Activated naive CD4-positive, alpha-beta T cell treated with anti-CD3 and anti-CD28 coated beads, Interleukin-2, amount 50 U/mL, for 24 hours (primary cell): ENCODE results near the gene PRPSAP1.
"Not testable (repeated sequence)": the region's sequence is repeated elsewhere in the genome, so short reads cannot be mapped to it uniquely, and the experiment has no call there.

ENCODE experiments used
- H3K27ac Mint-ChIP-seq: one replicate; pipeline ENCODE4 v1.8.0; 2021; ENCODE audit warnings: mild to moderate bottlenecking, mixed read lengths
- H3K27me3 Mint-ChIP-seq: one replicate; pipeline ENCODE4 v1.8.0; 2021; ENCODE audit warnings: mixed read lengths
- H3K36me3 Mint-ChIP-seq: one replicate; pipeline ENCODE4 v1.8.0; 2021; ENCODE audit warnings: mixed read lengths
- H3K4me1 Mint-ChIP-seq: one replicate; pipeline ENCODE4 v1.8.0; 2021; ENCODE audit warnings: mixed read lengths
- H3K4me3 Mint-ChIP-seq: one replicate; pipeline ENCODE4 v1.8.0; 2021; ENCODE audit warnings: mild to moderate bottlenecking, mixed read lengths
- H3K9me3 Mint-ChIP-seq: one replicate; pipeline ENCODE4 v1.8.0; 2021; ENCODE audit warnings: mixed read lengths

The PRPSAP1 gene

DNA sequence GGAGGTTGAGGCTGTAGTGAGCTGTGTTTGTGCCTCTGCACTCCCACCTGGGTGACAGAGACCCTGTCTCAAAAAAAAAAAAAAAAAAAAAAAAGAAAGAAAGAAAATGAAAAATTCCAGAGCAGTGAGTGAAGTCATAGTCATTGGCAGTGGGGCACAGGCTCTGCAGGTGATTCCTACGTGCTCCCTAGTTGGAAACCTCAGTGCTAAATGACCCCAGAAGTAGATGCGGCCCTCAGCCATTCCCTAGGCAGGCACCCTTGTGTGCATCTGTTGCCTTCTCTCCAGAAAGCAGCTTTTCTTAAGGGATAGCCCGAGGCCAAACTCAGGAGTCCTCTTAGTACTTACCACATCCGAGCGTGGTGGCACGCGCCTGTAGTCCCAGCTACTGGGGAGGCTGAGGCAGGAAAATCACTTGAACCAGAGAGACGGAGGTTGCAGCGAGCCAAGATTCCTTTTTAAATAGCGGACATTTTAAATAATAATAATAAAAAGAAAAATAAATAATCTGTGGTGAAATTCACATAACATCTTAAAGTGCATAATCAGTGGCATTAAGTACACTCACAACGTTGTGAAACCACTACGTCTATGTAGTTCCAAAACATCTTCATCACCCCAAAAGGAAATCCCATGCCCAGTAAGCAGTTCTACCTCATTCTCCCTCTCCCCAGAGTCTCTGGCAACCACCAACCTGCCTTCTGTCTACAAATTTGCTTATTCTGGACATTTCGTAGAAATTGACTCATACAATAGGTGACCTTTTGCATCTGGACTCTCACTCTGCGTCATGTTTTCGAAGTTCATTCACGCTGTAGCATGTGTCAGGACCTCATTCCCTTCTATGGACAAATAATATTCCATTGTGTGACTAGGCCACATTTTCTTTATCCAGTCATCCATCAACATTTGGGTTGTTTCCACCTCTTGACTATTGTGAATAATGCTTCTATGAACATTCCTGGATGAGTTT lies 18.2 kb upstream of the PRPSAP1 start:
- Mint-ChIP-seq H3K27ac (no peak overlapping the region), H3K4me3 (no peak overlapping the region), H3K36me3 (no peaks in the 10 kb centered on the region)

GRCh38 chr17:76370261-76370993 lies 16.7 kb upstream of the PRPSAP1 start:
- no peaks in the 10 kb centered on the region for H3K9me3 Mint-ChIP-seq
- no peaks in the 10 kb centered on the region for H3K4me1 Mint-ChIP-seq
- H3K36me3 Mint-ChIP-seq = no peaks in the 10 kb centered on the region
- no peak overlapping the region for H3K27ac Mint-ChIP-seq
- H3K27me3 Mint-ChIP-seq = no peaks in the 10 kb centered on the region
- H3K4me3 Mint-ChIP-seq = no peak overlapping the region

More for the DNA sequence above, 18.2 kb upstream of the PRPSAP1 start:
- H3K27me3 Mint-ChIP-seq = no peaks in the 10 kb centered on the region
- no peaks in the 10 kb centered on the region for H3K9me3 Mint-ChIP-seq
- H3K4me1 Mint-ChIP-seq = no peaks in the 10 kb centered on the region

GRCh38 chr17:76369804-76370203 lies 16.1 kb upstream of the PRPSAP1 start:
- Mint-ChIP-seq H3K9me3 (no peaks in the 10 kb centered on the region), H3K4me1 (no peaks in the 10 kb centered on the region), H3K4me3 (no peak overlapping the region), H3K36me3 (no peaks in the 10 kb centered on the region), H3K27me3 (no peaks in the 10 kb centered on the region), H3K27ac (no peak overlapping the region)

GRCh38 chr17:76369379-76369778 lies 15.7 kb upstream of the PRPSAP1 start:
- Mint-ChIP-seq H3K27ac (no peak overlapping the region), H3K4me1 (no peaks in the 10 kb centered on the region), H3K4me3 (no peak overlapping the region), H3K36me3 (no peaks in the 10 kb centered on the region), H3K27me3 (no peaks in the 10 kb centered on the region), H3K9me3 (no peaks in the 10 kb centered on the region)

DNA sequence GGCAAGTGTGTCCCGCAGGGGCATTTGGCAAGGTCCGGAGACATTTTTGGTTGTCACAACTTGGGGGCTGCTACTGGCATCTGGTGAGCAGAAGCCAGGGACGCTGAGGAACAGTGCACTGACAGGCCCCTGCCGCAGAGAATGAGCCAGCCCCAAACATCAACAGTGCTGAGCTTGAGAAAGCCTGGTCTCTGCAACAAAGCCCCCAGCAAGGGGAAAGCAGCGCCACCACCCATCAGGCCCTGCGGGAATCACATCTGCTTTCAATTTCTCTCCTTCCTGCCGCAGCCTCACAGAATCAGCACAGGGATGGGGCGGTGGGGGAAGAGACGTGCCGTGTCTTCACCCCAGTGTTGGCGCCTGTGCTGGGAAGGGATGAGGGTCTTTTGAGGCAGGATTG lies 14.8 kb upstream of the PRPSAP1 start:
- no peaks in the 10 kb centered on the region for H3K27me3 Mint-ChIP-seq
- H3K9me3 Mint-ChIP-seq = no peaks in the 10 kb centered on the region
- no peak overlapping the region for H3K4me3 Mint-ChIP-seq
- no peaks in the 10 kb centered on the region for H3K4me1 Mint-ChIP-seq
- H3K27ac Mint-ChIP-seq = no peak overlapping the region
- H3K36me3 Mint-ChIP-seq = no peaks in the 10 kb centered on the region

DNA sequence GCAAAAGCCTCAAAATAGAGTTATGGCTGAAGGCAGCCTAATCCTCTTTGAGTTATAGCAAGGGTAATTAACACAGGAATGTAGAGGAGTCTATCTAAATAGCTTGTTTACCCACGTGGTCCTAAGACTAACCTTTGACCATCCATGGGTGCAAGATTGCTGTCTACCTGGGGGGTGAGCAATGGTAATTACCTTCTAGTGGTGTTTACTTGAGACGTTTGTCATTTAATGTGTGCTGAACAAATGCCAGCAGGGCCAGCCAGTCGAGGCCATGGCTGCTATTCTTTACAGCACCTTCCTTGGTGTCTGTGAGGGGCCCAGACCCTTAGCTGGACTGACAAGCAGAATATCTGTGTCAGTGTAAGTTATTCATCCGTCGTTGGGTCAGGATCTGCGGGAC lies 13.9 kb upstream of the PRPSAP1 start:
- Mint-ChIP-seq H3K9me3 (no peaks in the 10 kb centered on the region), H3K4me1 (no peaks in the 10 kb centered on the region), H3K4me3 (no peak overlapping the region), H3K27ac (no peak overlapping the region), H3K36me3 (no peaks in the 10 kb centered on the region), H3K27me3 (no peaks in the 10 kb centered on the region)

- Mint-ChIP-seq H3K4me1 (no peaks in the 10 kb centered on the region), H3K27me3 (no peaks in the 10 kb centered on the region), H3K27ac (no peak overlapping the region), H3K36me3 (no peaks in the 10 kb centered on the region), H3K9me3 (no peaks in the 10 kb centered on the region), H3K4me3 (no peak overlapping the region)
Measured at GRCh38 chr17:76366247-76366646, 12.5 kb upstream of the PRPSAP1 start.

GRCh38 chr17:76365256-76365903 lies 11.7 kb upstream of the PRPSAP1 start:
- no peaks in the 10 kb centered on the region for H3K4me1 Mint-ChIP-seq
- no peaks in the 10 kb centered on the region for H3K36me3 Mint-ChIP-seq
- no peaks in the 10 kb centered on the region for H3K27me3 Mint-ChIP-seq
- H3K27ac Mint-ChIP-seq = no peak overlapping the region
- no peaks in the 10 kb centered on the region for H3K9me3 Mint-ChIP-seq
- H3K4me3 Mint-ChIP-seq = no peak overlapping the region

DNA sequence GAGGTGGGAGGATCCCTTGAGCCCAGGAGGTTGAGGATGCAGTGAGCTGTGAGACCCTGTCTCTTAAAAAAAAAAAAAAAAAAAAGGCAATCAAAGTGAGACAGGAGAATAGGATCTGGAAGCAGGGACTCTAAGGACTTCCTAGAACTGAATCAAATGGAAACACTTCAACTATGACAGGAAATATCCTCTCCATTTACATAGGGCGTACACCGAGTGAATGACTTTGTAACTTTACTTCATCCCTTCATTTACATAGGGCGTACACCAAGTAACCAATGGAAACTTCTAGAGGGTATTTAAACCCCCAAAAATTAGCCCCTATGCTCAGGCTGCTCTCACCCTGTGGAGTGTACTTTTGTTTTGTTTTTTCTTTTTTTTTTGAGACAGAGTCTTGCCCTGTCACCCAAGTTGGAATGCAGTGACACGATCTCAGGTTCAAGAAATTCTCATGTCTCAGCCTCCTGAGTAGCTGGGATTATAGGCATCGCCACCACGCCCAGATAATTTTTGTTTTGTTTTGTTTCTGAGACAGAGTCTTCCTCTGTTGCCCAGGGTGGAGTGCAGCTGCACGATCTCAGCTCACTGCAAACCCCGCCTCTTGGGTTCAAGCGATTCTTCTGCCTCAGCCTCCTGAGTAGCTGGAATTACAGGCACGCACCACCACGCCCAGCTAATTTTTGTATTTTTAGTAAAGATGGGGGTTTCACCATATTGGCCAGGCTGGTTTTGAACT lies 9.6 kb upstream of the PRPSAP1 start:
- H3K9me3 Mint-ChIP-seq = no peaks in the 10 kb centered on the region
- H3K27me3 Mint-ChIP-seq = no peaks in the 10 kb centered on the region
- H3K36me3 Mint-ChIP-seq = no peaks in the 10 kb centered on the region
- no peak overlapping the region for H3K27ac Mint-ChIP-seq
- H3K4me3 Mint-ChIP-seq = no peak overlapping the region
- no peaks in the 10 kb centered on the region for H3K4me1 Mint-ChIP-seq

DNA sequence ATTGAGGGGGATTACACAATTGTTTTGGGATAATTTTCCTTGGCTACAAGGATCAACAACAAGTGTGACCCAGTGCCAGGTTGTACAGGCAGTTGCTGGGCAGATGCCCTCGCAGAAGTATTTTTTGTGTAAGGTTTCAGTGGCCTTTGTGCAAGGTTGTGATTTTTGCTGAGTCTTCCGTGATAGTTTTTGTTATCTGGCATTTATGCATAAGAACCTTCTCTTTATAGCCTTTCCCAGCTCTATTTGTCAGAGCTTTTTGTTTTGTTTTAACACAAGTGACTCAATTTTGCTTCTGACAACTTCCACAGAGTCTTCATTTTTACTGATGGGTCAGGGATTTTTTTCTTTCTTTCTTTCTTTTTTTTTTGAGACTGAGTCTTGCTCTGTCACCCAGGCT lies 6.7 kb upstream of the PRPSAP1 start:
- no peaks in the 10 kb centered on the region for H3K36me3 Mint-ChIP-seq
- H3K27ac Mint-ChIP-seq = no peak overlapping the region
- no peaks in the 10 kb centered on the region for H3K27me3 Mint-ChIP-seq
- H3K9me3 Mint-ChIP-seq = no peaks in the 10 kb centered on the region
- no peaks in the 10 kb centered on the region for H3K4me1 Mint-ChIP-seq
- H3K4me3 Mint-ChIP-seq = no peak overlapping the region

DNA sequence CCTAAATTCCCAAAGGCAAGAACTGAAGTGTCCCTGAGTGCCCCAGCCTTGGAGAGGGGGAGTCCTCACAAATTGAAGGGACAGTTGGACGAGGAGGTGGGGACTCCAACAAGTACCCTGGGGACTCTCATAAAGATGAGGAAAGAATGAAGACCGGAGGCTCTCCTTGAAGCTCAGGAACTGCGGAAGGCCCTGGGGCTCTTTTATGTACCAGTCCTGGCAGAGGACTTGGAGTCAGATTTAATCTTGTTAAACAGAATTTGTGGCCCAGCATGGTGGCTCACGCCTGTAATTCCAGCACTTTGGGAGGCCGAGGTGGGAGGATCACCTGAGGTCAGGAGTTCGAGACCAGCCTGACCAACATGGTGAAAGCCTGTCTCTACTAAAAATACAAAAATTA lies 6.1 kb upstream of the PRPSAP1 start:
- not testable (repeated sequence) for H3K27me3 Mint-ChIP-seq, H3K27ac Mint-ChIP-seq, H3K9me3 Mint-ChIP-seq, H3K4me3 Mint-ChIP-seq, H3K36me3 Mint-ChIP-seq, H3K4me1 Mint-ChIP-seq

- Mint-ChIP-seq H3K4me1 (no peaks in the 10 kb centered on the region), H3K9me3 (no peaks in the 10 kb centered on the region), H3K4me3 (no peak overlapping the region), H3K27me3 (no peaks in the 10 kb centered on the region), H3K27ac (no peak overlapping the region), H3K36me3 (no peaks in the 10 kb centered on the region)
Measured at GRCh38 chr17:76359375-76359774, 5.7 kb upstream of the PRPSAP1 start.

GRCh38 chr17:76357597-76358158 lies 4.0 kb upstream of the PRPSAP1 start:
- no peak overlapping the region for H3K27ac Mint-ChIP-seq
- no peaks in the 10 kb centered on the region for H3K36me3 Mint-ChIP-seq
- no peaks in the 10 kb centered on the region for H3K27me3 Mint-ChIP-seq
- no peak overlapping the region for H3K4me3 Mint-ChIP-seq
- H3K4me1 Mint-ChIP-seq = peaks cover 3% of the 10 kb centered on the region
- no peaks in the 10 kb centered on the region for H3K9me3 Mint-ChIP-seq

- no peaks in the 10 kb centered on the region for H3K9me3 Mint-ChIP-seq
- H3K27ac Mint-ChIP-seq = no peak overlapping the region
- peaks cover 7% of the 10 kb centered on the region for H3K4me1 Mint-ChIP-seq
- H3K4me3 Mint-ChIP-seq = no peak overlapping the region
- no peaks in the 10 kb centered on the region for H3K36me3 Mint-ChIP-seq
- H3K27me3 Mint-ChIP-seq = no peaks in the 10 kb centered on the region
Measured at GRCh38 chr17:76356803-76357456, 3.2 kb upstream of the PRPSAP1 start.
